AG04450 (cell line): ENCODE results near the gene OR51B2. TPM values are rescaled to one million over a fixed set of nuclear protein-coding genes. Genes with fewer than 3 reads are reported as not detected.

Experiments
- CTCF ChIA-PET: fragments of 300-600, 350-600 bp; formaldehyde crosslinking; extraction: SDS; loops from one replicate; lab custom pipeline; 2022; ENCODE audit warnings: antibody characterized with exemption, inconsistent platforms; lab: Charles Lee
- POLR2A ChIA-PET: fragments of 350-600 bp; formaldehyde crosslinking; extraction: SDS; loops from one replicate; lab custom pipeline; 2021; ENCODE audit warnings: antibody characterized with exemption, inconsistent platforms; lab: Yijun Ruan, JAX
- DNase-seq: peaks from one replicate; pipeline ENCODE4 v3.0.0-alpha.2; 2011; ENCODE audit warnings: low read depth, low spot score
- H3K27ac ChIP-seq: one replicate; pipeline ENCODE4 v1.5.1; 2012; ENCODE audit warnings: low read depth, low read length, control low read depth
- H3K27me3 ChIP-seq: one replicate; pipeline ENCODE4 v1.6.0; 2012; ENCODE audit warnings: low read length; ENCODE audit not compliant: control insufficient read depth, insufficient read depth
- H3K4me3 ChIP-seq: 2 replicates; pipeline ENCODE4 v1.5.1; 2011; ENCODE audit warnings: mild to moderate bottlenecking, low read depth, low read length, control low read depth
- H3K9me3 ChIP-seq: 2 replicates; pipeline ENCODE4 v1.5.1; 2012; ENCODE audit warnings: low read length; ENCODE audit not compliant: control insufficient read depth, insufficient read depth
- polyA plus RNA-seq: library from polyadenylated mRNA; depleted of rRNA; stranded (reverse); fragments of >200 nt; gene quantifications from 2 replicates; pipeline ENCODE4 v1.2.3, GENCODE V29; 2011; rRNA removed
- small RNA-seq: library from RNA; depleted of rRNA; stranded (forward); fragments of <200 nt; gene quantifications from one replicate; pipeline ENCODE3, GENCODE V24; 2012; ENCODE audit warnings: low read depth; ENCODE audit not compliant: insufficient read length
- TF ChIP-seq, protein P1 (sequence below): IDR thresholded peaks from 2 replicates; pipeline ENCODE4 v1.5.1; 2011; ENCODE audit warnings: low read depth, low read length, control low read depth, inconsistent platforms

OR51B2 gene
- polyA plus RNA-seq, 1 experiment: not detected

DNA sequence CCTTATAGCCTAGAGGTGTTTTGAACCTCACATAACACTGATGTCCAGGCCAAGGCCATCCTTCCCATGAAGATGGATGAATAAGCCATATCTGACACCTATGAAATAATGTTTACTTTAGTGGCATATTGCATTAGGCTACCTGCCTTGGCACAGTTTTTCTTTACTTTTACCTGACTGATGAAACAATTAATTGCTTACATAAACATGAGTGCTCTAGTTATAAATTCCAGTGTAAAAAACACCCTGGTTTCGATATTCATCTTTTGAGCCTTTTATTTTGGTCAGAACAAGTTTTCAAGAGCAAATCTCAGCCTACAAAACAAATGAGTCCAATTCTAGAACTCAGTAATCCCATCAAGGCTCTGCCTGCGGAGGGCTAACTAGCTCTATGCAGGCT lies 47.4 kb downstream of the OR51B2 start:
- no peaks in the 10 kb centered on the region for H3K9me3 ChIP-seq
- no peak for DNase-seq
- no peaks in the 10 kb centered on the region for H3K27me3 ChIP-seq
- CTCF ChIA-PET: no interaction called here
- no peak overlapping the region for H3K27ac ChIP-seq
- no peak overlapping the region for H3K4me3 ChIP-seq
- POLR2A ChIA-PET: no interaction called here
- TF ChIP-seq, protein P1, sequence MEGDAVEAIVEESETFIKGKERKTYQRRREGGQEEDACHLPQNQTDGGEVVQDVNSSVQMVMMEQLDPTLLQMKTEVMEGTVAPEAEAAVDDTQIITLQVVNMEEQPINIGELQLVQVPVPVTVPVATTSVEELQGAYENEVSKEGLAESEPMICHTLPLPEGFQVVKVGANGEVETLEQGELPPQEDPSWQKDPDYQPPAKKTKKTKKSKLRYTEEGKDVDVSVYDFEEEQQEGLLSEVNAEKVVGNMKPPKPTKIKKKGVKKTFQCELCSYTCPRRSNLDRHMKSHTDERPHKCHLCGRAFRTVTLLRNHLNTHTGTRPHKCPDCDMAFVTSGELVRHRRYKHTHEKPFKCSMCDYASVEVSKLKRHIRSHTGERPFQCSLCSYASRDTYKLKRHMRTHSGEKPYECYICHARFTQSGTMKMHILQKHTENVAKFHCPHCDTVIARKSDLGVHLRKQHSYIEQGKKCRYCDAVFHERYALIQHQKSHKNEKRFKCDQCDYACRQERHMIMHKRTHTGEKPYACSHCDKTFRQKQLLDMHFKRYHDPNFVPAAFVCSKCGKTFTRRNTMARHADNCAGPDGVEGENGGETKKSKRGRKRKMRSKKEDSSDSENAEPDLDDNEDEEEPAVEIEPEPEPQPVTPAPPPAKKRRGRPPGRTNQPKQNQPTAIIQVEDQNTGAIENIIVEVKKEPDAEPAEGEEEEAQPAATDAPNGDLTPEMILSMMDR: no peak

GRCh38 chr11:5275369-5276110 lies 48.6 kb downstream of the OR51B2 start:
- Histone ChIP-seq H3K27ac (no peak overlapping the region), H3K4me3 (no peak overlapping the region), H3K9me3 (no peaks in the 10 kb centered on the region), H3K27me3 (no peaks in the 10 kb centered on the region)
- POLR2A ChIA-PET: no interaction called here
- CTCF ChIA-PET: no interaction called here
- TF ChIP-seq, protein P1: no peak
- DNase-seq: no peak

DNA sequence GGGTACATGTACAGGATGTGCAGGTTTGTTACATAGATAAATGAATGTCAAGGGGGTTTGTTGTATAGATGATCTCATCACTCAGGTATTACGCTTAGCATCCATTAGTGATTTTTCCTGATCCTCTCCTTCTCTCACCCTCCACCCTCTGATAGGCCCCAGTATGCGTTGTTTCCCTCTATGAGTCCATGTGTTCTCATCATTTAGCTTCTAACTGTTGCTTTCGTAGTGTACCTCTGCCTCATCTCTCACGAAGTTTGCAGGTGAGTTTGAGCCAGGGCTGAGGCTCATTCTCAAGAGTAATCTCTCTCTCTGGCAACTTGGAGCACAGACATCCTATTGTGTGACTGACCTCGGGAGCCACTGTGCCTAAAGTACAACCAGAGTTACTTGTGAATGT lies 49.7 kb downstream of the OR51B2 start:
- CTCF ChIA-PET: no interaction called here
- TF ChIP-seq, protein P1: no peak
- DNase-seq: no peak
- Histone ChIP-seq H3K4me3 (no peak overlapping the region), H3K9me3 (no peaks in the 10 kb centered on the region), H3K27ac (no peak overlapping the region), H3K27me3 (no peaks in the 10 kb centered on the region)
- POLR2A ChIA-PET: no interaction called here

Small RNAs within 50 kb of the gene (small RNA-seq; reads per million reads assigned to genes)
- not detected for gene AC104389.3

Other genes with a start within 250 kb of the OR51B2 start
- gene OR52A5, start 185.9 kb downstream of the OR51B2 start, polyA plus RNA-seq: not detected in 2 replicates
- not detected in 2 replicates for gene OR52A1, start 169.5 kb downstream of the OR51B2 start, polyA plus RNA-seq
- not detected in 2 replicates for gene OR51V1, start 123.6 kb downstream of the OR51B2 start, polyA plus RNA-seq
- gene HBB, start 97.2 kb downstream of the OR51B2 start, polyA plus RNA-seq: 0.22 and 0.26 TPM in 2 replicates
- 42.2 and 59.0 TPM in 2 replicates for gene HBD, start 89.8 kb downstream of the OR51B2 start, polyA plus RNA-seq
- gene HBG1, start 74.4 kb downstream of the OR51B2 start, polyA plus RNA-seq: 0.41 and 0.45 TPM in 2 replicates
- gene HBG2, start 69.5 kb downstream of the OR51B2 start, polyA plus RNA-seq: 2.0 and 2.2 TPM in 2 replicates
- 8.3 TPM in 2 replicates for gene HBE1, start 54.4 kb downstream of the OR51B2 start, polyA plus RNA-seq
- gene OR51B4, start 22.4 kb downstream of the OR51B2 start, polyA plus RNA-seq: 0.67 and 0.82 TPM in 2 replicates
- 0.56 and 0.84 TPM in 2 replicates for gene OR51B5, start 19.2 kb upstream of the OR51B2 start, polyA plus RNA-seq
- gene OR51B6, start 27.2 kb upstream of the OR51B2 start, polyA plus RNA-seq: not detected in 2 replicates
- gene OR51M1, start 59.5 kb upstream of the OR51B2 start, polyA plus RNA-seq: 0.06 and 0.12 TPM in 2 replicates
- gene OR51Q1, start 97.8 kb upstream of the OR51B2 start, polyA plus RNA-seq: not detected in 2 replicates
- gene OR51I1, start 117.2 kb upstream of the OR51B2 start, polyA plus RNA-seq: not detected in 2 replicates
- gene OR51I2, start 125.0 kb upstream of the OR51B2 start, polyA plus RNA-seq: not detected in 2 replicates
- not detected in 2 replicates for gene OR52D1, start 164.4 kb upstream of the OR51B2 start, polyA plus RNA-seq
- not detected in 2 replicates for gene UBQLN3, start 185.7 kb upstream of the OR51B2 start, polyA plus RNA-seq
- gene UBQLNL, start 192.4 kb upstream of the OR51B2 start, polyA plus RNA-seq: 0.31 and 0.42 TPM in 2 replicates
- gene OR52H1, start 224.2 kb upstream of the OR51B2 start, polyA plus RNA-seq: 0.10 TPM in 1 of 2 replicates, not detected in the other